Mucosa of stomach (tissue), 1 donor: Measurements from ENCODE around the gene PPP2R1B.
"Not testable (repeated sequence)": the region's sequence is repeated elsewhere in the genome, so short reads cannot be mapped to it uniquely, and the experiment has no call there.

Experiments used
- H3K27me3 ChIP-seq: one replicate; pipeline ENCODE4 v1.7.0; 2013; ENCODE audit warnings: mild to moderate bottlenecking, low read length; ENCODE audit not compliant: control insufficient read depth, insufficient read depth
- H3K36me3 ChIP-seq: one replicate; pipeline ENCODE4 v1.7.0; 2013; ENCODE audit warnings: low read length; ENCODE audit not compliant: control insufficient read depth, insufficient read depth
- H3K4me1 ChIP-seq: one replicate; pipeline ENCODE4 v1.7.0; 2013; ENCODE audit warnings: mild to moderate bottlenecking, low read length; ENCODE audit not compliant: control insufficient read depth, insufficient read depth
- H3K4me3 ChIP-seq: one replicate; pipeline ENCODE4 v1.7.0; 2013; ENCODE audit warnings: low read length
- H3K9ac ChIP-seq: one replicate; pipeline ENCODE4 v1.7.0; 2013; ENCODE audit warnings: mild to moderate bottlenecking, low read length, moderate library complexity
- H3K9me3 ChIP-seq: one replicate; pipeline ENCODE4 v1.7.0; 2013; ENCODE audit warnings: mild to moderate bottlenecking, low read length, moderate library complexity; ENCODE audit not compliant: control insufficient read depth
- donor health status: Pancreatic carcinoma.

Gene PPP2R1B

GRCh38 chr11:111796696-111797095, 30.5 kb upstream of the PPP2R1B start:
- Histone ChIP-seq H3K36me3 (no peaks in the 10 kb centered on the region), H3K27me3 (no peaks in the 10 kb centered on the region), H3K4me1 (no peaks in the 10 kb centered on the region), H3K4me3 (no peak overlapping the region), H3K9me3 (no peaks in the 10 kb centered on the region), H3K9ac (no peak overlapping the region)

- H3K27me3 ChIP-seq, result no peaks in the 10 kb centered on the region
- H3K4me3 ChIP-seq, result no peak overlapping the region
Measured at GRCh38 chr11:111795334-111795985, 29.3 kb upstream of the PPP2R1B start.

GRCh38 chr11:111793863-111794262, 27.7 kb upstream of the PPP2R1B start:
- no peaks in the 10 kb centered on the region for H3K27me3 ChIP-seq
- no peaks in the 10 kb centered on the region for H3K9me3 ChIP-seq
- H3K4me3 ChIP-seq, result no peak overlapping the region
- no peak overlapping the region for H3K9ac ChIP-seq
- H3K4me1 ChIP-seq, result no peaks in the 10 kb centered on the region
- H3K36me3 ChIP-seq, result no peaks in the 10 kb centered on the region

More at GRCh38 chr11:111795334-111795985, 29.3 kb upstream of the PPP2R1B start:
- Histone ChIP-seq H3K9me3 (no peaks in the 10 kb centered on the region), H3K36me3 (no peaks in the 10 kb centered on the region), H3K9ac (no peak overlapping the region), H3K4me1 (no peaks in the 10 kb centered on the region)

- Histone ChIP-seq H3K36me3 (no peaks in the 10 kb centered on the region), H3K9me3 (no peaks in the 10 kb centered on the region), H3K4me1 (no peaks in the 10 kb centered on the region), H3K27me3 (no peaks in the 10 kb centered on the region), H3K9ac (no peak overlapping the region), H3K4me3 (no peak overlapping the region)
Measured at GRCh38 chr11:111792955-111793500, 26.8 kb upstream of the PPP2R1B start.

GRCh38 chr11:111792314-111792713, 26.1 kb upstream of the PPP2R1B start:
- H3K9ac ChIP-seq, result no peak overlapping the region
- H3K9me3 ChIP-seq, result no peaks in the 10 kb centered on the region
- no peaks in the 10 kb centered on the region for H3K4me1 ChIP-seq
- no peak overlapping the region for H3K4me3 ChIP-seq
- no peaks in the 10 kb centered on the region for H3K27me3 ChIP-seq
- no peaks in the 10 kb centered on the region for H3K36me3 ChIP-seq

- H3K9me3 ChIP-seq, result no peaks in the 10 kb centered on the region
- no peaks in the 10 kb centered on the region for H3K4me1 ChIP-seq
- no peaks in the 10 kb centered on the region for H3K27me3 ChIP-seq
- H3K4me3 ChIP-seq, result no peak overlapping the region
- H3K9ac ChIP-seq, result no peak overlapping the region
- H3K36me3 ChIP-seq, result no peaks in the 10 kb centered on the region
Measured at GRCh38 chr11:111788464-111788863, 22.3 kb upstream of the PPP2R1B start.

GRCh38 chr11:111788051-111788450, 21.9 kb upstream of the PPP2R1B start:
- H3K9me3 ChIP-seq, result no peaks in the 10 kb centered on the region
- no peaks in the 10 kb centered on the region for H3K27me3 ChIP-seq
- H3K36me3 ChIP-seq, result no peaks in the 10 kb centered on the region
- H3K4me3 ChIP-seq, result no peak overlapping the region
- no peak overlapping the region for H3K9ac ChIP-seq
- no peaks in the 10 kb centered on the region for H3K4me1 ChIP-seq

- no peaks in the 10 kb centered on the region for H3K27me3 ChIP-seq
- H3K4me1 ChIP-seq, result peaks cover 4% of the 10 kb centered on the region
- H3K4me3 ChIP-seq, result no peak overlapping the region
- H3K36me3 ChIP-seq, result no peaks in the 10 kb centered on the region
- H3K9ac ChIP-seq, result no peak overlapping the region
- no peaks in the 10 kb centered on the region for H3K9me3 ChIP-seq
Measured at GRCh38 chr11:111785886-111786412, 19.8 kb upstream of the PPP2R1B start.

GRCh38 chr11:111785076-111785475, 18.9 kb upstream of the PPP2R1B start:
- Histone ChIP-seq H3K27me3 (no peaks in the 10 kb centered on the region), H3K9me3 (no peaks in the 10 kb centered on the region), H3K36me3 (no peaks in the 10 kb centered on the region), H3K4me3 (no peak overlapping the region), H3K9ac (no peak overlapping the region), H3K4me1 (peaks cover 4% of the 10 kb centered on the region)

- H3K9ac ChIP-seq, H3K27me3 ChIP-seq, H3K9me3 ChIP-seq, H3K36me3 ChIP-seq, H3K4me1 ChIP-seq, H3K4me3 ChIP-seq: not testable (repeated sequence)
Measured at GRCh38 chr11:111784311-111784710, 18.1 kb upstream of the PPP2R1B start.

- Histone ChIP-seq H3K27me3 (no peaks in the 10 kb centered on the region), H3K9ac (no peak overlapping the region), H3K4me3 (no peak overlapping the region), H3K36me3 (no peaks in the 10 kb centered on the region), H3K9me3 (no peaks in the 10 kb centered on the region), H3K4me1 (peaks cover 4% of the 10 kb centered on the region)
Measured at GRCh38 chr11:111782109-111782741, 16.0 kb upstream of the PPP2R1B start.

- H3K9ac ChIP-seq, result no peak overlapping the region
- no peaks in the 10 kb centered on the region for H3K9me3 ChIP-seq
- no peaks in the 10 kb centered on the region for H3K27me3 ChIP-seq
- H3K4me1 ChIP-seq, result peaks cover 4% of the 10 kb centered on the region
- H3K4me3 ChIP-seq, result no peak overlapping the region
- no peaks in the 10 kb centered on the region for H3K36me3 ChIP-seq
Measured at GRCh38 chr11:111779118-111779517, 12.9 kb upstream of the PPP2R1B start.
